Fibroblast of lung (primary cell): ENCODE data around the gene KRTAP17-1.

ENCODE experiments used
- EZH2 ChIP-seq: IDR thresholded peaks from 2 replicates; pipeline ENCODE4 v1.5.1; 2012; ENCODE audit warnings: low read length, control low read depth, mild to moderate bottlenecking; ENCODE audit errors: missing control alignments
- TF ChIP-seq, protein P1 (sequence below), 2 donors: IDR thresholded peaks in 1 of 2; conservative IDR thresholded peaks in 1 of 2; 1 replicate in 1 of 2; 2 replicates in 1 of 2; pipeline ENCODE4 v1.5.1; 2011 to 2012; ENCODE audit warnings: low read length in 2 of 2, control low read depth in 1 of 2, inconsistent platforms in 1 of 2, low read depth in 1 of 2, mild to moderate bottlenecking in 1 of 2

- TF ChIP-seq, protein P1, sequence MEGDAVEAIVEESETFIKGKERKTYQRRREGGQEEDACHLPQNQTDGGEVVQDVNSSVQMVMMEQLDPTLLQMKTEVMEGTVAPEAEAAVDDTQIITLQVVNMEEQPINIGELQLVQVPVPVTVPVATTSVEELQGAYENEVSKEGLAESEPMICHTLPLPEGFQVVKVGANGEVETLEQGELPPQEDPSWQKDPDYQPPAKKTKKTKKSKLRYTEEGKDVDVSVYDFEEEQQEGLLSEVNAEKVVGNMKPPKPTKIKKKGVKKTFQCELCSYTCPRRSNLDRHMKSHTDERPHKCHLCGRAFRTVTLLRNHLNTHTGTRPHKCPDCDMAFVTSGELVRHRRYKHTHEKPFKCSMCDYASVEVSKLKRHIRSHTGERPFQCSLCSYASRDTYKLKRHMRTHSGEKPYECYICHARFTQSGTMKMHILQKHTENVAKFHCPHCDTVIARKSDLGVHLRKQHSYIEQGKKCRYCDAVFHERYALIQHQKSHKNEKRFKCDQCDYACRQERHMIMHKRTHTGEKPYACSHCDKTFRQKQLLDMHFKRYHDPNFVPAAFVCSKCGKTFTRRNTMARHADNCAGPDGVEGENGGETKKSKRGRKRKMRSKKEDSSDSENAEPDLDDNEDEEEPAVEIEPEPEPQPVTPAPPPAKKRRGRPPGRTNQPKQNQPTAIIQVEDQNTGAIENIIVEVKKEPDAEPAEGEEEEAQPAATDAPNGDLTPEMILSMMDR (conservative IDR thresholded peaks at IDR 0.05 in 1 of 2, IDR thresholded peaks at IDR 0.05 in 1 of 2; ENCODE audit: low read depth in 1 of 2, low read length in 2 of 2): peak; percentile 79 to 83
- TF ChIP-seq EZH2: no peak
These were observed 13.9 kb upstream of the KRTAP17-1 start for GRCh38 chr17:41329279-41329948.
